Progenitor cell of endocrine pancreas (in vitro differentiated cells): ENCODE measurements around the gene NRXN3. TPM values are rescaled to one million over a fixed set of nuclear protein-coding genes. Genes with fewer than 3 reads are reported as not detected.

ENCODE experiments used
- DNase-seq: peaks from one replicate; pipeline ENCODE4 v3.0.0; 2021; ENCODE audit warnings: low spot score; ENCODE audit not compliant: unreplicated experiment
- H3K27ac Mint-ChIP-seq: 2 replicates; pipeline ENCODE4 v1.8.0; 2021; ENCODE audit warnings: mild to moderate bottlenecking, moderate library complexity, mixed read lengths
- H3K27me3 Mint-ChIP-seq: 2 replicates; pipeline ENCODE4 v1.8.0; 2021; ENCODE audit warnings: mixed read lengths
- H3K36me3 Mint-ChIP-seq: 2 replicates; pipeline ENCODE4 v1.8.0; 2022; ENCODE audit warnings: mixed read lengths; ENCODE audit not compliant: insufficient read depth
- H3K4me1 Mint-ChIP-seq: 2 replicates; pipeline ENCODE4 v1.8.0; 2021; ENCODE audit warnings: low read depth, mixed read lengths
- H3K4me3 Mint-ChIP-seq: 2 replicates; pipeline ENCODE4 v1.8.0; 2021; ENCODE audit warnings: low read depth, mild to moderate bottlenecking, moderate library complexity, mixed read lengths
- H3K9me3 Mint-ChIP-seq: 2 replicates; pipeline ENCODE4 v1.8.0; 2021; ENCODE audit warnings: low read depth, mixed read lengths
- CTCF ChIP-seq: fragments of 200-600 bp; sonication (generic); IDR thresholded peaks from one replicate; pipeline ENCODE4 v1.5.0; 2021; ENCODE audit warnings: antibody characterized with exemption, mild to moderate bottlenecking; ENCODE audit not compliant: unreplicated experiment
- total RNA-seq: library from RNA; stranded (reverse); gene quantifications from 2 replicates; pipeline ENCODE4 v1.2.1, GENCODE V29; 2021

The NRXN3 gene
- total RNA-seq, 1 donor from 2014 or later, result 22.1 TPM

- Mint-ChIP-seq H3K27me3 (peaks cover 33% of the 10 kb centered on the region), H3K4me3 (no peak overlapping the region), H3K36me3 (no peaks in the 10 kb centered on the region), H3K4me1 (peaks cover 19% of the 10 kb centered on the region), H3K27ac (no peak overlapping the region), H3K9me3 (no peaks in the 10 kb centered on the region)
- no peak for DNase-seq
- no peak for TF ChIP-seq CTCF
Measured at GRCh38 chr14:78725086-78725485, 554.9 kb downstream of the NRXN3 start.

GRCh38 chr14:78737116-78737515 lies 566.9 kb downstream of the NRXN3 start:
- Mint-ChIP-seq H3K9me3 (no peaks in the 10 kb centered on the region), H3K4me1 (no peaks in the 10 kb centered on the region), H3K4me3 (no peak overlapping the region), H3K36me3 (no peaks in the 10 kb centered on the region), H3K27me3 (peaks cover 21% of the 10 kb centered on the region), H3K27ac (no peak overlapping the region)
- no peak for DNase-seq
- no peak for TF ChIP-seq CTCF

DNA sequence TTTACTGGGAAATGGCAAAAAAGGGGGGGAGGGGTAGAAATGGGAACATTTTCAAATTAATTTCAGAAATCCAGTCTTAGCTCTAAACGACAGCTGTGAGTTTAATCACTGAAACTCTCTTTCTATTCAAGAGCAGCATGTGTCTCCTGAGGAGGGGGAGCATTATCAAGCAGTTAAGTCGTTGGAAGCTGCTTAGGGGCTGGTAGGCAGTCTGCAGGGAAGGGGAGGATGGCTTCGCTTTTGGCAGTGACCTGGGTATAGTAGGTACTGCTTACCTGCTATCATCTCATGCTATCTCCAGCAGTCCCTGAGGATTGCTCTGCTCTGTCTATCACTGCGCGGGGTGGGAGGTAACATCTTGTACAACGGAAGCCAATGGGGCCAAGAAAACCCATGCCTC lies 567.4 kb downstream of the NRXN3 start:
- peaks cover 21% of the 10 kb centered on the region for H3K27me3 Mint-ChIP-seq
- H3K4me1 Mint-ChIP-seq, result no peaks in the 10 kb centered on the region
- DNase-seq, result no peak
- no peak for TF ChIP-seq CTCF
- no peaks in the 10 kb centered on the region for H3K9me3 Mint-ChIP-seq
- H3K27ac Mint-ChIP-seq, result no peak overlapping the region
- H3K4me3 Mint-ChIP-seq, result no peak overlapping the region
- H3K36me3 Mint-ChIP-seq, result no peaks in the 10 kb centered on the region

DNA sequence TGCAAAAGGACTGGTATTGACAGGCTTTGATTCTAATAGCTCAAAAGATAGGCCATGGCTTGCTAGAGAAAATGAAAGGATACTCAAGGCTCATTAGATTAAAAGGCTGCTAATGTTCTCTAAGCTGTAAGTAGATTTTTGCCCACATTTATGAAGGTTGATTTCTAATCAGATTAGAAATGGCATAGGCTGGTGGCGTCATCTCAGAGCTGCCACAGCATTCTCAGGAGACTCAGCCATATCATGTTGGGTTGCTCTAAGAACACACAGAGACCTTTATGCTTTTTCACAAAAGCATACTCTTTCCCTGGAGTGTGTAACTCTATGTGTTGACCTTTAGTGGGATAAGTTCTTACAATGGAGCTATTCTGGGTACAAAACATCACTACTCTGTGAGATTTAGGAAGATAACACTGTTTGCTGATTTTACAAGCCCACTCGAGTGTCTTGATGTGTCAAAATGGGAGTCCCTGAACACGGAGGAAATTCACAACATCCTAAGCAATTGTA lies 576.0 kb downstream of the NRXN3 start:
- Mint-ChIP-seq H3K9me3 (no peaks in the 10 kb centered on the region), H3K27ac (no peak overlapping the region), H3K4me3 (no peak overlapping the region), H3K4me1 (no peaks in the 10 kb centered on the region), H3K27me3 (peaks cover 8% of the 10 kb centered on the region), H3K36me3 (no peaks in the 10 kb centered on the region)
- DNase-seq, result no peak
- no peak for TF ChIP-seq CTCF

GRCh38 chr14:78747813-78748212 lies 577.6 kb downstream of the NRXN3 start:
- no peaks in the 10 kb centered on the region for H3K9me3 Mint-ChIP-seq
- no peak overlapping the region for H3K4me3 Mint-ChIP-seq
- no peak overlapping the region for H3K27ac Mint-ChIP-seq
- TF ChIP-seq CTCF, result no peak
- DNase-seq, result no peak
- no peaks in the 10 kb centered on the region for H3K36me3 Mint-ChIP-seq
- peaks cover 13% of the 10 kb centered on the region for H3K27me3 Mint-ChIP-seq
- H3K4me1 Mint-ChIP-seq, result peaks cover 2% of the 10 kb centered on the region
